CD4-positive, alpha-beta T cell treated with Interleukin-1 beta for 1 hour (primary cell): ENCODE measurements around the gene TWIST2.

ENCODE experiments used
- DNase-seq, 2 donors: peaks; one replicate each; pipeline ENCODE4 v3.0.0-alpha.2; 2020 to 2022

Gene TWIST2

GRCh38 chr2:238847841-238848690 lies at the start of gene TWIST2:
TSS of gene TWIST2 (plus strand) at chr2:238848085. CDS start at chr2:238848216, 131 bp downstream.
- DNase-seq = no peak

GRCh38 chr2:238801791-238802190 lies 46.1 kb upstream of the TWIST2 start:
- DNase-seq = no peak

GRCh38 chr2:238802957-238803356 lies 44.9 kb upstream of the TWIST2 start:
- no peak for DNase-seq

- DNase-seq = no peak
Observed at GRCh38 chr2:238803996-238804870, 43.7 kb upstream of the TWIST2 start.

GRCh38 chr2:238808761-238809160 lies 39.1 kb upstream of the TWIST2 start:
- DNase-seq = no peak

- DNase-seq = no peak
Observed at GRCh38 chr2:238810321-238810720, 37.6 kb upstream of the TWIST2 start.

GRCh38 chr2:238811293-238811692 lies 36.6 kb upstream of the TWIST2 start:
- DNase-seq = no peak

GRCh38 chr2:238811759-238812158 lies 36.1 kb upstream of the TWIST2 start:
- DNase-seq = no peak

GRCh38 chr2:238813109-238813508 lies 34.8 kb upstream of the TWIST2 start:
- DNase-seq = no peak

GRCh38 chr2:238814815-238815214 lies 33.1 kb upstream of the TWIST2 start:
- no peak for DNase-seq

- DNase-seq = no peak
Observed at GRCh38 chr2:238816291-238816690, 31.6 kb upstream of the TWIST2 start.

GRCh38 chr2:238817382-238817781 lies 30.5 kb upstream of the TWIST2 start:
- no peak for DNase-seq

GRCh38 chr2:238817891-238818290 lies 30.0 kb upstream of the TWIST2 start:
- no peak for DNase-seq

GRCh38 chr2:238818561-238818960 lies 29.3 kb upstream of the TWIST2 start:
- DNase-seq = no peak

- no peak for DNase-seq
Observed at GRCh38 chr2:238820197-238820596, 27.7 kb upstream of the TWIST2 start.

GRCh38 chr2:238820916-238821315 lies 27.0 kb upstream of the TWIST2 start:
- DNase-seq = no peak

GRCh38 chr2:238821391-238821790 lies 26.5 kb upstream of the TWIST2 start:
- no peak for DNase-seq

- no peak for DNase-seq
Observed at GRCh38 chr2:238821944-238822670, 25.8 kb upstream of the TWIST2 start.

GRCh38 chr2:238822955-238823354 lies 24.9 kb upstream of the TWIST2 start:
- DNase-seq = no peak

- DNase-seq = no peak
Observed at GRCh38 chr2:238831177-238831576, 16.7 kb upstream of the TWIST2 start.

- DNase-seq = no peak
Observed at GRCh38 chr2:238834982-238835381, 12.9 kb upstream of the TWIST2 start.

GRCh38 chr2:238835726-238836301 lies 12.1 kb upstream of the TWIST2 start:
- no peak for DNase-seq
